ENCODE data around the gene APOL4.

Gene APOL4

DNA sequence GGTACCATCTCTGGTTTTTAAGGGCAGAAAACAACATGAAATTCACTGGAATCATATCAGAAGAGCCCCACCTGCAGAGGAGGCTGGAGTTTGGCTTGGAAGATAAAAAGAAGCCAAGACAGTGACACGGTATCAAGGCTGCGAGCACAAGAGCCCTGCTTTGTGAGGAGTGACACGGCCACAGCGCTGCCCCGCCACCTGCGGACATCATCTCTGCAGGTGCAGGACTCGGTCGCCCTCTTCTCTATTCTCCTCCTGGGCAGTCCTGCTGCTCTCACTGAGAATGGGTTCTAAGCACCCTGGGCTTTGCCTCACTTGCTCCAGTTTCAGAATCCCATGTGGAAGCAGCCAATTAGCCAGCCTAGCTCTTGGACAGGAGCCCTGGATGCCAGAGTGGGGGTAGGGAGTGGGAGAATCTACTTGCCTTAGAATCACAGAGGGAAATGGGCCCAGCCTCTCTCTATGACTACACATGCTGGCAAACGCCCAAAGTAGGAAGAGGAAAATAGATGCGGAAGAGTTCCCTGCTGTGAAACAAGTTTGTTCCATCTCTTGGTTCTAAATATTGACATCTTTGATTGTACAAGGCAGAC, 17.1 kb downstream of the APOL4 start:
- H3K27ac ChIP-seq = no peak overlapping the region
- H3K4me2 ChIP-seq = no peak overlapping the region
- H3K27me3 ChIP-seq = no peaks in the 10 kb centered on the region
- H3K36me3 ChIP-seq = no peaks in the 10 kb centered on the region
- H3K9me3 ChIP-seq (replicated peaks in 1 of 11) = no peaks in the 10 kb centered on the region
- no peaks in the 10 kb centered on the region; a peak in 1 of 22 replicates for H4K20me1 ChIP-seq
- H3K4me1 ChIP-seq = peaks cover 0 to 9% (median 6%) of the 10 kb centered on the region in 10 experiments; a peak in 12 of 20 replicates
- no peak overlapping the region for H3K9ac ChIP-seq
- H3K4me3 ChIP-seq = no peak overlapping the region
- TF ChIP-seq Cebpa-rat (IDR thresholded peaks at IDR 0.05) = no peak

DNA sequence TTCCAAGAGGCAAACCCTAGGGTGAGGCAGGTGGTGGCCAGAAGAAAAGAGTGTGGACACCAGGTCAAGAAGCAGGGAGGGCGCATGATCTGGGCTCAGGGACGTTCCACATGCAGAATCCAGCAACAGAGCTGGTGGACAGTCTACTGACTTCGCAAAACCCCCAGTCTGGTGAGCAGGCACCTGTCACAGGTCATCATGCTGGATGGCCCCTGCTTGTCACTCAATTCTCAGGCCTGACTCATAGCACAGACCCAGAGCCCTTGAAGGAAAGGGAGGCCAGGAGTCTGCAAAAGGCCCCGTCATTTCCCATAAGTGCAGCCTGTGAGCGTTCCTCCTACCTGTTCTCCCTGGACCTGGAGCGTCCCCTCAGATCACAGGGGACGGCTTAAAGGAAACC, 18.2 kb downstream of the APOL4 start:
- Histone ChIP-seq H3K4me2 (no peak overlapping the region), H3K27ac (no peak overlapping the region), H3K9me3 (replicated peaks in 1 of 11) (no peaks in the 10 kb centered on the region), H3K9ac (no peak overlapping the region), H3K27me3 (no peaks in the 10 kb centered on the region), H4K20me1 (no peaks in the 10 kb centered on the region; a peak in 1 of 22 replicates), H3K4me3 (no peak overlapping the region), H3K4me1 (peaks cover 0 to 17% (median 7%) of the 10 kb centered on the region in 10 experiments; a peak in 12 of 20 replicates), H3K36me3 (no peaks in the 10 kb centered on the region)
- TF ChIP-seq Cebpa-rat (IDR thresholded peaks at IDR 0.05) = no peak

DNA sequence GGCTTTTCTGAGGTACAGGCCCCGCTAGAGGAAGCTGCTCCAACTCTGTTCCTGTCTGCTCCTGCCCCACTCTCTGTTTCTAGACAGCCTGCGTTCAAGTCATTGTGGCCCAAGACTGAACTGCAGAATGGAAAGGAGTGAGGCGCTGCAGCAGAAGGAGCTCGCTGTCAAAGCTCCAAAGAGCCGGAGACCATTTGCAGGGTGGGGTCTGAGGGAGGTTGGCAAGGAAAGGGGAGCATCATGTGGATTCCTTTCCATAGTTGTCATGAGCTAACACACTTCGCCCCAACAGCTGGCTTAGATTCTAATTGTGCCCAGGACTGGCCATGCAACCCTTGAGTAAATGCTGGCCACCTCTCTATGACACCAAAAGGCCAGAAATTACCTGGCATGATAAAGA, 18.8 kb downstream of the APOL4 start:
- TF ChIP-seq Cebpa-rat (IDR thresholded peaks at IDR 0.05) = no peak
- Histone ChIP-seq H3K4me3 (no peak overlapping the region), H3K9ac (no peak overlapping the region)

DNA sequence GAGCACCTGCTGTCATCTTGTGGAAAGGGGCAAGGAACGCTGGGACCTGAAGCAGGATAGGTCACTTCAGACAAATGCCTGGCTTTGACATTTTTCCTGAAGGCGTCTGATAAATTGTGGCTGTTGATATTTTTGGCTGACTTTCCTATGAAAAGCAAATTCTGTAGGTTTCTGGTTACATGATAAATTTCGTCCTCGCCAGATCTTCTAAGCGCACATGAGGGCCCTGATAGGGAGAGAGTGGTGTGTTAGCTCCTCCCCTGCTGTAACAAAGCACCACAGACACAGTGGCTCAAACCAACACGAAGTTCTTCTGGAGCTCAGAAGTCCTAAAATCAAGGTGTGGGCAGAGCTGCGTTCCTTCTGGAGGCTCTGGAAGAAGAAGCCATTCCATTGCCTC, 19.6 kb downstream of the APOL4 start:
- Histone ChIP-seq H3K4me2 (no peak overlapping the region), H3K9me3 (replicated peaks in 1 of 11) (peaks cover 0 to 3% (median 0%) of the 10 kb centered on the region in 11 experiments; a peak in 3 of 22 replicates), H3K27me3 (no peaks in the 10 kb centered on the region), H3K9ac (no peak overlapping the region; a peak in 1 of 22 replicates), H3K36me3 (no peaks in the 10 kb centered on the region), H3K4me1 (peaks cover 0 to 17% (median 7%) of the 10 kb centered on the region in 10 experiments; a peak in 12 of 20 replicates), H3K4me3 (no peak overlapping the region), H4K20me1 (no peaks in the 10 kb centered on the region; a peak in 1 of 22 replicates), H3K27ac (no peak overlapping the region)
- TF ChIP-seq Cebpa-rat (IDR thresholded peaks at IDR 0.05) = no peak

More for the DNA sequence above, 18.8 kb downstream of the APOL4 start:
- Histone ChIP-seq H3K27ac (no peak overlapping the region), H3K27me3 (no peaks in the 10 kb centered on the region), H3K4me2 (no peak overlapping the region), H4K20me1 (no peaks in the 10 kb centered on the region; a peak in 1 of 22 replicates), H3K4me1 (peaks cover 0 to 17% (median 7%) of the 10 kb centered on the region in 10 experiments; a peak in 12 of 20 replicates), H3K9me3 (replicated peaks in 1 of 11) (no peaks in the 10 kb centered on the region), H3K36me3 (no peaks in the 10 kb centered on the region)

DNA sequence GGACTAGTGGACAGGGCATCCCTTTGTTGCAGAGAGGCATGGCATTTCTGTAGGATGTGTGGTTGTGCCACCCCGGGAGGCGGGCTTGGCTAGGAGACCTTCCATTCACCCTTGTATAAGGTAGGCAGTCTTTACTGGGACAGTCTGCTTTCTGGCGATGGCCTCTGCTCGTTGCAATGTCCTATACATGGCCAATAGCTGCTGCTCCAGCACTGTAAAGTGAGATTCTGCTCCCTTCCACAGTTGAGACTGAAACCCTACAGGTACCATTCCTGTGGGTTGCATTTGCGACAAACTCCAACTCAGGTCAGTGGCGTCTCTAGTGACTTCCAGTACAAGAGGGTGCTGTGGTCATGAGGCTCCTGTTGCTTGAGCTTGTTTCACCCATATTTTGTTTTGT, 20.7 kb downstream of the APOL4 start:
- Histone ChIP-seq H3K9ac (no peak overlapping the region), H3K27me3 (no peaks in the 10 kb centered on the region), H3K36me3 (no peaks in the 10 kb centered on the region), H3K4me1 (peaks cover 0 to 17% (median 7%) of the 10 kb centered on the region in 10 experiments; a peak in 12 of 20 replicates), H3K4me3 (no peak overlapping the region), H3K4me2 (no peak overlapping the region), H4K20me1 (no peaks in the 10 kb centered on the region; a peak in 1 of 22 replicates), H3K9me3 (replicated peaks in 1 of 11) (peaks cover 0 to 11% (median 0%) of the 10 kb centered on the region in 11 experiments; a peak in 3 of 22 replicates), H3K27ac (no peak overlapping the region)
- no peak for TF ChIP-seq Cebpa-rat (IDR thresholded peaks at IDR 0.05)

DNA sequence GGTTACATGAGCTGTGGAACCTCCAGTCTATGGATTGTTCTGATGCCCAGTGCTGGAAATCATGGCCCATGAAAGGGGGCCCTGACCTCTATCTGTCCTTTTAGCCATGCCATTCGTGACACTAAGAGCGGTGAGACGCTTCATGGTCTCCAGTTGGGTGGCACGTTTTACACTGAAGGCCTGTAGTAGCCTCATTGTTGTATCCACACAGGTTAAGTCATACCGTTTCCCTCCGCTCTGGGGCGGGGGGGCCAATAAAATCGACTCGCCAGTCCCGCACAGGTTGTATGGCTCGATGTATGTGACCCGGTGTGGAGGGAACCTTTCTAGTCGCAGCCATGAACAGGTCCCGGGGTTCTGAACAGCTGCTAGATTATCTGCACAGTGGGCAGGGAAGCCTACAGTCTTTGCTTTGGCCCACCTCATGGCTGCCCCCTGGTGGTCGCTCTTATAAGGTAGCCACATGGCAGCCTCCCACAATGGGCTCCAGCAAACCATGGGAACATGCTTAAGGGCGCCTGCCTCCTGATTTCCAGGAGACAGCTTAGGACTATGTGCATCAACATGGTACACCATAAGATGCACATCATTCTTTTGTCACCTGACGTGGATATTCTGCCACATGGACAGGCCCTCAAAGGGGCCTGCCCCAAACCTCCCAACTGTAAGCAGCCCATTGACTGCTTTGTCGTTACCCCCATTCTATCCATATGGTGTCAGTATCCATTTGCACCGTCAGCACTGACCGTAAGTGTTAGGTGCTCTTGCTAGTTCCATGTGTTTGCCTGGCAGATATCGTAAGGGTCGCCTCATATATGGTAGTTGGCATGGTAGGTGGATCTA, 21.4 kb downstream of the APOL4 start:
- Histone ChIP-seq H3K4me2 (peak overlapping the region in 3 of 11 experiments; percentile 15 to 56 (median 26); a peak in 3 of 22 replicates), H3K9ac (no peak overlapping the region)

DNA sequence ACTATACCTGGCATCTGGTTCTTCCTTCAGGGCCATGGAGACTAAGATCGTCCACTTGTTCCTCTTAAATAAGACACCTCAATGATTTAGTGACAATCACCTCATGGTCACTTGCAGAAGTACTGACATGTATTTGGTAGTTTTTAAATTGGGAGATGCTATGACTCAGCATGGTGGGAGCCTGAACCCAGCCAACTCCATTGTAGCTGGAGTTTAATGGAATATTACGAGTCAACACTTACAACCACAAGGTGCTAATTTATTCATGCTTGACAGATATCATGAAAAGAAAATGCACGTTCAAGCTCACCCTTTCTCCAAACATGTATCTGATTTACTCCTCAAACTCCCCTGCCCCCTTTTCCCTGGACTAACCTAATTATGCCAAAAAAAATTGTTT, 24.4 kb downstream of the APOL4 start:
- Histone ChIP-seq H3K36me3 (no peaks in the 10 kb centered on the region), H3K4me1 (peaks cover 0 to 17% (median 0%) of the 10 kb centered on the region in 10 experiments; a peak in 6 of 20 replicates), H3K27me3 (no peaks in the 10 kb centered on the region), H4K20me1 (no peaks in the 10 kb centered on the region; a peak in 1 of 22 replicates), H3K4me3 (no peak overlapping the region), H3K4me2 (no peak overlapping the region), H3K9me3 (replicated peaks in 1 of 11) (peaks cover 0 to 11% (median 0%) of the 10 kb centered on the region in 11 experiments; a peak in 3 of 22 replicates), H3K9ac (no peak overlapping the region), H3K27ac (no peak overlapping the region)
- no peak for TF ChIP-seq Cebpa-rat (IDR thresholded peaks at IDR 0.05)

More for the DNA sequence above, 21.4 kb downstream of the APOL4 start:
- peaks cover 0 to 17% (median 4%) of the 10 kb centered on the region in 10 experiments; a peak in 12 of 20 replicates for H3K4me1 ChIP-seq
- no peak for TF ChIP-seq Cebpa-rat (IDR thresholded peaks at IDR 0.05)
- no peak overlapping the region for H3K27ac ChIP-seq
- no peak overlapping the region for H3K4me3 ChIP-seq
- no peaks in the 10 kb centered on the region for H3K36me3 ChIP-seq
- H4K20me1 ChIP-seq = no peaks in the 10 kb centered on the region; a peak in 1 of 22 replicates
- H3K27me3 ChIP-seq = no peaks in the 10 kb centered on the region
- peaks cover 0 to 11% (median 0%) of the 10 kb centered on the region in 11 experiments; a peak in 3 of 22 replicates for H3K9me3 ChIP-seq (replicated peaks in 1 of 11)

DNA sequence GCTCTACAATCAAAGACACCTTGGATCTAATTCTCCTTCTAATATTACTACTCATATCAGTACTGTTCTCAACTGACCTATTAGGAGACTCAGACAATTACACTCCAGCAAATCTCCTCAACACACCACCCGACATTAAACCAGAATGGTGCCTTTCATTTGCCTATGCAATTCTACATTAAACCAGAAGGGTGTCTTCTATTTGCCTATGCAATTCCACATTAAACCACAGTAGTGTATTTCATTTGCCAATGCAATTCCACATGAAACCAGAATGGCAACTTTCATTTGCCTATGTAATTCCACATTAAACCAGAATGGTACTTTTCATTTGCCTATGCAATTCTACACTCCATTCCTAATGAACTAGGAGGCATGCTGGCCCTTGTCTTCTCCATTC, 25.7 kb downstream of the APOL4 start:
- Histone ChIP-seq H3K27me3 (no peaks in the 10 kb centered on the region), H3K9ac (no peak overlapping the region), H3K9me3 (replicated peaks in 1 of 11) (peaks cover 0 to 11% (median 0%) of the 10 kb centered on the region in 11 experiments; a peak in 3 of 22 replicates), H3K27ac (no peak overlapping the region), H3K4me3 (no peak overlapping the region), H3K4me2 (no peak overlapping the region), H3K36me3 (no peaks in the 10 kb centered on the region), H4K20me1 (no peaks in the 10 kb centered on the region; a peak in 1 of 22 replicates), H3K4me1 (peaks cover 0 to 17% (median 0%) of the 10 kb centered on the region in 10 experiments; a peak in 6 of 20 replicates)
- TF ChIP-seq Cebpa-rat (IDR thresholded peaks at IDR 0.05) = no peak

DNA sequence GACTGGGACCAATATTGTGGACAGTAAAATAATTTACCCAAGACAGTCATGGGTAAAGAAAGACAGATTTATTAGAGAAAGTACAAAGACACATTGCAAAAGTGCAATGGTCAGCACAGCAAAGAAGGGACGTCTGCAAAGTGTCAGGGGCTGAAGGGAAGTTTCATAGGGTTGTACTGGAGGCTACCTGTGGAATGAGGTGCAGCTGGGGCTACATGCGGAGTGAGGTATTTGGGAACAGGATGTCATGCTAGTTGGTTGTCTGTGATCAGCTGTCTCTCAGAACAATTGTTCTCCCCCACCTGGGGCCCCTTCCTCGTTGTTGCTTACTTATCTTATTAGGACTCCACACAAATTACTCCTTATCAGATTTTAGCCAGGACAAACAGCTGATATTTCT, 29.7 kb downstream of the APOL4 start:
- Histone ChIP-seq H4K20me1 (no peaks in the 10 kb centered on the region), H3K4me1 (peaks cover 5 to 11% (median 8%) of the 10 kb centered on the region in 10 experiments), H3K27me3 (no peaks in the 10 kb centered on the region), H3K4me3 (no peak overlapping the region), H3K36me3 (no peaks in the 10 kb centered on the region), H3K9me3 (replicated peaks in 1 of 11) (peaks cover 0 to 16% (median 11%) of the 10 kb centered on the region in 11 experiments; a peak in 12 of 22 replicates), H3K9ac (no peak overlapping the region), H3K4me2 (no peak overlapping the region), H3K27ac (no peak overlapping the region)
- TF ChIP-seq Cebpa-rat (IDR thresholded peaks at IDR 0.05) = no peak
